Medulla oblongata (tissue), 1 donor: Measurements from ENCODE around the gene MBL2.

Source experiments
- DNase-seq: peaks from one replicate; pipeline ENCODE4 v3.0.0-alpha.2; 2015; ENCODE audit errors: extremely low spot score

Gene MBL2

DNA sequence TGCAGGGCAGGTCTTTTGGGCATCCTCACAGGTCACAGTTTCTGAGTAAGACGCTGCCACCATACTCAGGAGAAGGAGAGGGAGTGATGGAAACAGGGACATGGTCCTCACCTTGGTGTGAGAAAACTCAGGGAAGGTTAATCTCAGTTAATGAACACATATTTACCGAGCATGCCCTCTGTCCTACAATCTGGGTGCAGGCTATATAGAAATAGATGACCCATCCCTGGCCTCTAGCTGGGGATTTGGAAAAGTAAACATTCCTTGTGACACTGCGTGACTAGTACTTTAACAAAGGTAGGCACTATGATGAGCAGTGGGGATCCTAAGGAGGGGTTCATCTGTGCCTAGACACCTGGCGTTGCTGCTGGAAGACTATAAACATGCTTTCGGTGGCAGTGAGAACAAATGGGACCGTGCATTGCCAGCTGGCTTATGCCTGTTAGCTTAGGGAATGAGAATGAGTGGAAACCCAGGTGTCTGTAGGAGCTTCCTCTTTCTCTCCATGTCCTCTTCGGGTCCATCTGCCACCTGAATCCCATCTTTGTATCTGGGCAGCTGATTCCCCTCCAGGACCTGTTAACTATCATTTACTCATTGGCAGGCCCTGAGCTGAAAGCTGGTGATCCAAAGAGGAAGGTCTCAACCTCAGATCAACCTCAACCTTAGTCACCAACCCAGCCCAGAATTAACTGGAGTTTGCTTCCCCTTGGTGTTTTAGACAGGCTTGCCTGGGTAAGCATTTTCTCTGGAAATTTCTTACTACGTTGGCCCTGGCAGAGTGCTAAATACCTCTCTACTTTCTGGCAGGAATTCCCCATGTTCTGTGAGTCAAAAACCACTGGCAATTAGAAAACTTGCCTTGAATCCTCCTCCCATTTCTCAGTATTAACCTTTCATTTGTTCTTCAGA, 794 bp downstream of the MBL2 start:
- no peak for DNase-seq

DNA sequence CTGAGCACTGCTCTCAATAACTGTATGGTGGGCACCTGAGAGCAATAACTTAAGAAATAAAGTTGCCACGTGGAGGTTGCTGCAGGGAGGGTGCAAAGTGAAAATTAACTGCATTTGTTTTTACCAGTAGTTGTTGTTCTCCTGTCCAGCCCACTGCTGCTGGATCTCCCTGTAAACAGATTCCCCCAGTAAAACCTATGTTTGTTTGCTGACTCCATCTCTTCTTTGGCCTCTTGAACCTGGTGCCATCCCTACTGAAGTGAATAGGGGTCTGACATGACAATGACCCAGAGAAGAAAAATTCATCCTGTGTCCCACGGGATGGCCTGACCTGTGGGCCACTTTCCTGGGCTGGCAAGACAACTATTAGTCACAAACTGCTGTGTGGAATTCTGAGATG, 1.7 kb downstream of the MBL2 start:
- no peak for DNase-seq

DNA sequence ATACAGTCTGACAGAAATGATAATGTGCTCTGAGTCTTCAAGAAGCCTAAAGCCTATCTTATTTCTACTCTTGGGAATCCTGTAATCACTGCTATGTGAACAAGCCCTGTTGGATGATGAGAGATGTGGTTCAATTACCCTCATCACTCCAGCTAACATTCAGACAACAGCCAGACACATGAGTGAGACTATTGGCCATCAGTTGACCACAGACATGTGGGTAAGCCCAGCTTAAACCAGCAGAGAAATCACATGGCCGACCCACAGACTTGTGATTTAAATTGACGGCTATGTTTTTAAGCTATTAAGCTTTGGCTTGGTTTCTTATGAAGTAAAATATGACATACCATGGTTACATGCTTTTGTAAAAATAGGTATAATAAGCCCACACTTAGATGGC, 2.6 kb downstream of the MBL2 start:
- no peak for DNase-seq

DNA sequence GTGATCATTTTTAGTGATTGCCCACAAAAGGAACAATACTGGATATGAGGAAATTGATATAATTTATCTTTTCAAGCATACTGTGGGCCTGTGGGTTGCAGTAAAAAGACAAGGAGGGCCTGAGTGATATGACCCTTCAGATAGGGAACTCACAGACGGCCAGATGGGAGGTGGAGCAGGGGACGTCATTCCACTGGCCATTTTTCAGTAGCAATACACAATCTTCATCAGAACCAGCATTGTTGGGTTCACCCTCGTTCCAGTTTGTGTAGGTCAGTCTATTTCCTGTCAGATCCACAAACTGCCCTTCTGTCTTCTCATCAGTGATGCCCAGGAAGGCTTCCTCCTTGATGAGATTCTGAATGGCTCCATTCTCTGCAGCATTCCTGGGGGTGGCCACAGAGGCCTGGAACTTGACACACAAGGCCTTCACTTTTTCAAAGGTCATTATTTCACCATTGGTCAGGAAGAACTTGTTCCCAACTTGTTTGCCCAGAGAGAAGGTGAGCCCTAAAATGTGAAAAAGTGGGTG, 4.5 kb downstream of the MBL2 start:
- no peak for DNase-seq

DNA sequence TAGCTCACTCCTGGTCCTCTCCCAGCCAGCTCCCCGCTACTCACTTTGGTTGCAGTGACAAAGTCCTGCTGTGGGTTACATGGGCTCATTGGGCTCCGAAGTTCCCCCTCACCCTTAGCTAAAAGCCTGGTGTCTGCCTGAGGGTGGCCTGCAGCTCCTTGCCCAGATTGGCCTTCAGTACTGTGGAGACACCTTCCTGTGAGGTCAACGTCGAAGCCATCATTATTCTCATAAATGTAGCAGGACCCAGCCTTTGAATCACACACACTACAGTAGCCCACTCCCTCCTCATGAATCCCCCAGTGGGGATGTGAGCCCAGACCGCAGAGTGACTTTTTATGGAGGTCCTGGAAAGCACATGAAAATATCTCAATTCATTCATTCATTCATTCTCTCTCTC, 10.5 kb downstream of the MBL2 start:
- DNase-seq = no peak

DNA sequence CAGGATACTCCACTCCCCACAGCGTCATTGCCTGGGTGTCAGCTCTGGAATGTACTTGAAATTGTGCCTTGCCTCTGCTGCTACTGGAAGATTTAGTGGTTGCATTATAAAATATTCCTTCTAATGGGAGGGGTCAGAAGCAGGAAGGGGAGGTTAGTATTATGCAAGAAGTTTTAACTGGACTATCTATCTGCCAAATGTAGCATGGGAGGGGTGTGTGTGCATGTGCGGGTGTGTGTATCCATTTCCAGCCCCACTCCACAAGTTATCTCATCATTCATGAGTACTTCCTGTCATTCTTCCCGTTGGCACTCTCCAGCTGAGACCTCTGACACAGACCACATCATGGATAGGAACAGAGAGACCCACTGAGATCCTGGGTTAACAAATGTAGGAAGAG, 13.4 kb downstream of the MBL2 start:
- DNase-seq = no peak

DNA sequence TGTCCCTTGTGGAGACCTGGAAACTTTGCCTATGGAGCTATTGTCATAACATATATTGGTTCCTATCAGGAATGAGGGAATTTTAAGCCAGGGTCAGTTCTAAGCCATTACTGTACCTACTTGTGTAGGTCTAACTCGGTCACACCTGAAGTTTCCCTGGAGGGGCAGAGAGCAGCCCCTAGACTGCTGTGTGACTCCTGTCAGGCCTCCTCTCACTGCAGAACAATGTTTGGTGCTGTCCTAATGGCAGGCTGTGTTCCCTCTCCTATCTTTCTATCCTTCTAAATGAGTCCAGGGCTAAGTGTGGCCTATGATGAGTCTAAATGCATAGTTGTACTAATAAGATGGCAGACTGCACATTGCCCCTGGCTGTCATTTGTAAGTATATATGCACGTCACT, 14.2 kb downstream of the MBL2 start:
- no peak for DNase-seq

DNA sequence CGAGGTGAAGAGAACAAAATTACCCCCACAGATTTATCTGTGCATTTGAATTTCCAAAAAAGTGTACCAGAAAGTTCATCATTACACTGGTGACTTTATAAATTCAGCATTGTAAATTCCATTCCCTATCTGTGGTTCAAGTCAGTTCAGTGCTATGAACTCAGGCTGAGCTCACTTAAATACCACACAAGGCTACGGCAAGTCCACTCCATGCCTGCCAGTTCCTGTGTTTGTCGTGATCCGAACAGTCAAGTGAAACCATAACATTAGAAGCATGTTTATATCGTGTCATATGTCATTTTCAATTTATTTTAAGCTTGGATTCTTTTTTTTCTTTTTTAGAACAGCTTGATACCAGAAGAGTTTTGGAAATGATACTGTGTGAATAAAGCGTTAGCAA, 14.8 kb downstream of the MBL2 start:
- no peak for DNase-seq

DNA sequence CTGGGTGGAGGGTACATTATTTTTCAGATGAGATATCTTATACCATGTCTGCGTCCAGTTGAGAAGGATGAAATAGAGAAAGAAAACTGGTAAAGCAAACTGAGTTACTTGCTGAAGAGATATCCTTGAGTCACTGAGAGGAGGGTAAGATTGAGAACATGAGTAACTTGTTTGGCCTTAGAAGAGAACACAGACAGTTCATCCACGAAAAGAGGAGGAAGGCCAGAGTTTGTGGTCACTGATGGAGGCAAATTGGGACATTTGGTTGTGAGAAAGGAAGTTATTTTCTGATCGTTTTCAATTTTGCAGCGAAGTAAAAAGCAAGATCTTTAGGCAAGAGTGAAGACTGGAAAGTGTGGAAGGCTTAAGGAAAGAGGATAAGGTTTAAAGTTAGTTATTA, 15.6 kb downstream of the MBL2 start:
- peak; percentile 16 for DNase-seq

DNA sequence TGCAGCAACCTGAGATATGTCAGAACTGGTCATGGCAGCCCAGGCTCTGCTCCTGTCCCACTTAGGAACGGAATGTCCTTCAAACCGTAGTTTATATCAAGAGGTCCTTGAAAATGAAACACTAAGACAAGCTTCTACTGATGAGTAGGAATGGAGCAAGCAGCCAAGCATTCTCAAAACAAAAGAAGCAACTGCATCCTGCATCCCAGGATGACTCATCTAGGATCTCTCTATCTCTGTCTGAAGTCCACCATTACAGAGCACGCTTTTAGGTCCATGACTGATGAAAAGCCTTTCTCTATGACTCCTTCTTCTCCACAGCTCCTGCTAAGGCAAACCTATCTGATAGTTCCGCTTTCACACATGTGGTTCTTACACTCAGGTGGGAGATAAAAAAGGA, 16.3 kb downstream of the MBL2 start:
- DNase-seq = no peak

DNA sequence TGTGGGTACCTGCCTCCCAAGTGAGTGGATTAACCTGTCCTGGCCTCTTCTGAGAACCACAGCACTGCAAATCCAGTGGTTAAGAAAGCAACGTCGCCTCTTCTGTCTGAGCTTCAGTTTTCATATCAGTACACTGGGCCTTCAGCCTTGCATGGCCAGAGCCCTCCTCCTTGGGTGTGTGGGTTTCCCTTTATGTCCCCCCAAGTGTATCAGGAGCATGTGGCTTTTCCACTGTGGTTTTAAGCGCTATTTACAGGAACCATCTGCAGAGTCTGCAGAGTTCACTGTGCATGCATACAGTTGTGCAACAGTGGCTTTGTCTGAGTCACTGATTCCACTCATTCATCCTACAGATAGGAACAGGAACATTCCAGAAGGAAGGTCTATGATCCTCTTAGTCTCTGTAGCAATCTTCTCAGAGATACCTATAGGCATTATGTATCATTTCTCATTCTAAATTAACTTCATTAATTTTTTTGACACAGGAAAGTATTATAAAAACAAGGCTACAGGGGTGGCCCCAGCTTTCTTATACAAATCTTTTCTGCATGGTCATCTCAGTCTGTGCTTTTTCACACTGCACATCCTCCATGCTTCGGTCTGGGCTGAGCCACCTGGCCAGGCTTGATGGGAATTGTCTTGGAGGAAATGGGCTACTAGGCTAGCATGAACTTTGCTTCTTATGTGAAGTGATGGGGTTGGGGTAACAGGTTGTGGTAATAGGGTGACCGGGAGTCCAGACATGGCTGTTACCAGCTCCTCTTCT, 17.1 kb downstream of the MBL2 start:
- DNase-seq = peak; percentile 87

DNA sequence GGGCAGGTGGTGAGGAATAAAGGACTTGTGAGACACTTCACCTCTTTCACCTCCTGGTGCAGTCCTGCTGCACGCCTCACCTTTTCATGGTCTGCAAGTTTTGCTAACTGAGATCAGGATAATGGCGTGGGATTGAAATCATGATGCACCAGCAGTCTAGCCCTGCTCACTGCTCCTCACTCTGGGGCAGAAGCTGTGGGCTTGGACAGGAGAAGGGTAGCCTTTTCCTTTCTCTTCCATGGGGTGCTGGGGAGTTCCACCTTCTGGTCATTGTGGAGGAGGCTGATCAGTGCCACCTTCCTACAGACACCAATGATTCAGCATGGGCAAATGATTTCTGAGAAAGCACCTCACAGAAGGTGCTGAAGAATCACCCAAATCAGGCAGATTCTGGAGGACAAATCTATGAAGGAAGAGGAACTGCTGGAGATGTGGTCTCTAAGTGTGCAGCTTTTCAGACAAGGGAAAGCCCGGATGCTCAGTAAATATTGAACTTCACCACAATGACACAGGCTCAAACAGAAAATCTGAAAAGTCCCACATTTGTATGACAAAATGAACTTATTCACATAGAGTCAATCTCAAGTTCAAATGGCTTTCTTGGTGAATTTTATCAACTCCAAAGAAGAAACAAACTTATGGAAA, 19.7 kb downstream of the MBL2 start:
- DNase-seq = peak; percentile 26

DNA sequence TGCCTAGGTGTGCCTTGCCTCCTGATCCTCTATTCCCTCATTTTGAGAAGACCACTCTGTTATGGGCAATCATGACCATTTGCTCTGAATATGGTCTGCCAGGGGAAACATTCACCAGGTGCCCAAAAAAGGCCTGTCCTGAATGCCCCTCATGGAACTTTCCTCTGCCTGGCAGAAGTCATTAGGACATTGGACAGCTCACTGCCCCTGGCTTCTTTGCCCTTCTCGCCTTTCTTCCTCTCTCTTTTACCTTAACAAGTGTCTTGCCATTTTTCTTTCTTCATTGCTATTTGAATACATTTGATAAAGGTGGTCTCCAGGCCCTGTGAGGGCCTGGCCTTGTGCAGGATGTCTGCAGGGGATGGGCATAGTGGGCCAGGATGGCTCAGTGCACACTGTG, 20.3 kb downstream of the MBL2 start:
- DNase-seq = no peak

DNA sequence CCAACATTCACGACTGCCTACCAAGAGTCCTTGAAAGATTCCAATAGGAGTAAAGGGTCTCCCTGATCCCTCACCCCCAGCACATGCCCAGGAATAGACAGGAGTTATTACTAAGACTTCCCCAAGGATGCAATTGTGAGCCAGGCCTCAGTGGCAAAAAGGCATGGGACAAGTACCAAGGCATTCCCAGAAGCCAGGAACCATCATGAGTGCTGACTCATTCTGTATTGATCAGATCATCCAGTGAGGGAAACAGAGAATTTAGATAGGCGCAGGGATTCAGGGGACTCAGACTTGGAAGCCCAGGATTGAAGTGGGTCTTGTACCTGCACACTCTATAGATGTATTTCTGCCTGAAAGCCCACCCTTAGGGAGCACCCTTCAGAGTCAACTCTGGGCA, 21.2 kb downstream of the MBL2 start:
- DNase-seq = no peak

DNA sequence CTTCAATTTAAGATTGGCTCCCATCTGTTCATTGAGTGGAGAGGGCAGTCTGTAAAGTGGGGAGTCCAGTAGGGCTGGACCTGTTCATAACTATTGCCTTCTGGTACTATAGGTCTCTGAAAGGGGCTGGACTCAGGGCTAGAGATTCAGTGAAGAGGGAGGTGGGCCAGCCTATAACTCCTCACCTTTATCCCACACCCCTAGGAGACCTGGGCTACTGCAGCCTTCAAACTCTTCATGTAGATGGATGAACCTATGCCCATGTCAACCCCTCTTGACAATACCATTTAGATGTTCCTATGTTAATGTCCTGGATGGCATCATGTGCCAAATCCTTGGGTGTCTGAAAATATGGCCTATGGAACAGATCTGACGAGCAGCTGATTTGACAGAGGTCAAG, 22.0 kb downstream of the MBL2 start:
- DNase-seq = no peak

DNA sequence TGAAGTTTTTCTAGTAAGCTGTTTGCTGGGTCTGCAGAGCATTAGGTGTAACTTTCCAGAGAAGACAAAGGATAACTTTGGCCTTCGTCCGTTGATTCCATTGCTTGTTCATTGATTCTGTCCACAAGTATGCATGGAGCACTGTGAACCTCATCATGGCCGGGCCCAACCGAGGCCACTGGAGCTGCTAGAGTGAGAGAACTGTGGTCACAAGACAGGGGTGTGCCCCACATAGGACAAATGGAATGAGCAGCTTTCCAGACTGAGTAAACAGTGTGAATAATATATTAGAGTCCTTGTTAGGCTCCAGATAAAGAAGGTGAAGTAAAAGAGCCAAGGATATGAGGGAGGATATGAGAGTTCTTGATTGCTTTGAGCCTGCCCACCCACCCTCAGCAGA, 24.9 kb downstream of the MBL2 start:
- DNase-seq = no peak

DNA sequence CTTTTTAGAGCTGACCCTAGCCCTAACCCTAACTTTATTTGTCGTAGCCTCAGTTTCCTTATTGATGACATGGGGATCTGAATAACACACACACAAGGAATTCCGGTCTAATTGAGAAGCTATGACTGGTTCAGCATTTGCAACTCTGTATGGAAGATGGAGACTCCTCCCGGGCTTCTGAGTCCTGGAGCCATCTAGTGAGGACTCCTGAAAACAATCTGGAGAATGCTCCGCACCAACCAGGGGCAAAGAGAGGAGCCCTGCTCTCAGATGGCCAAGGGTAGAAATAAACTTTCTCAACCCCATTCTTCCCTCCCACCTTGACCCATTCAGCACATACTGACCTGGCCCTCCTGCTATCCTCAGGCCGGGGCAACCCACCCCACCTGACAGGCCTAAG, 26.4 kb downstream of the MBL2 start:
- DNase-seq = no peak

DNA sequence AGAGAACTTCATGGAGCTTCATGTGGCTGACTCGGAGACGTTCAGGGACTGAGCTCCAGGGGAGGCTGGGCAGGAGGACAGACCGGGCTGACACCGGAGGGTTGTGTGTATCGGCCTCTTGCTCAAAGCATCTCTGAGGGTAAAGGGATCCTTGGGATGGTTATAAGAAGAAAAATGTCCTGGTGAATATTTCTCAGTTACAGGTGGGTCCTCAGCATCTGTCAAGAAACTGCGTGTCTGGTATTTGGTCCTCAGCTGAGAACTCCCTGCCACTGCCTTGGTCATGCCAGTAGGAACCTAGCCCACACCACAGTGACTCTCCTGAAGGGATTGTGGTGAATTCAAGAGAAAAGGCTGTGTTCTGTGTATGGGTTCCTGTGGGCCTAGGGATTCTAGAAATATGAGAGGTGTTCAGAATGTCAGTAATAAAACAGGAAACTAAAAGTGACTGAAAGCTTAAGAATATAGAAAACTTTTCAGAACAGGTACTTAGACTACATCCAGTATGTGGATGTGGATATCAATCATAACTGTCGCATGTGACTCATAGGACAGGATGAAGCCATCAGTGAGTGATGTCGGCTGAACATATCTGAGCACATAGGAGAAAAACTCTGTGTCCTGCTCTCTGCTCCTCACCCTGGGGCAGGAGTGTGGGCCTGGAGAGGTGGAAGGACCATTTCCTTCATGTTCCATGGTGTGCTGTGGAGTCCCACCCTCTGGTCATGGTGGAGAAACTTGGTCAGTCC, 28.4 kb downstream of the MBL2 start:
- DNase-seq = no peak

DNA sequence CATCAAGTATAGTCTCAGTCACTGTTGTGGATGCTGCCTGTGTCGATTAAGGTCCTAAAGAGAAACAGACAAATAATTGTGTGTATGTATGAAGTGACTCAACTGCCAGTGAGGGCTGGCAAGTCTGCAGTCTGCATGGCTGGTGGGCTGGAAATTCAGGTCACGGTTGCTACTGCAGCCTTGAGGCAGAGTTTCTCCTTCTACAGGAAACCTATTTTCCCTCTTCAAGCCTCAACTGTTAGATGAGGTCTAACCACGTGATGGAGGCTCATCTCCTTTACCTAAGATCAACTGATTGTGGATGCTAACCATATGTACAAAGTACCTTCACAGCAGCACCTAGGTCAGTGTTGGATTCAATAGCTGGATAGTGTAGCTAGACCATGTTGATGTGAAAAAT, 29.9 kb downstream of the MBL2 start:
- no peak for DNase-seq

DNA sequence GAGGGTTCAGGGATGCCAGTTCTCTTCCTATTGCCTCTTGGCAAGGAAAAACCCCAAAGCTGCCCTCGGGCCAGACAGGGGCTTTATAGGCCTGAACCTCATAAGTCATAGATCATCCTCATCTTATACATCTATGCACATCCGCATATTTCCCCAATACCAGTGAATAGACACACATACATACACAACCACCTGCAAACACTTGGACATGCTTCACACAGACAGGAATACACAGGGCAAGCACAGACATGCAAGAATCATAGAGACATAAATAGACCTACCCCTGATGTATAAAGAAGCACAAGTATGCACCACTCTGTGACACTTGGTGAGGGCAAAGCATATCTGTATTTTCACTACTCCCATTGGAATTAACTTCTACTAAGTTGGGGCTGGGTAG, 30.7 kb downstream of the MBL2 start:
- no peak for DNase-seq

DNA sequence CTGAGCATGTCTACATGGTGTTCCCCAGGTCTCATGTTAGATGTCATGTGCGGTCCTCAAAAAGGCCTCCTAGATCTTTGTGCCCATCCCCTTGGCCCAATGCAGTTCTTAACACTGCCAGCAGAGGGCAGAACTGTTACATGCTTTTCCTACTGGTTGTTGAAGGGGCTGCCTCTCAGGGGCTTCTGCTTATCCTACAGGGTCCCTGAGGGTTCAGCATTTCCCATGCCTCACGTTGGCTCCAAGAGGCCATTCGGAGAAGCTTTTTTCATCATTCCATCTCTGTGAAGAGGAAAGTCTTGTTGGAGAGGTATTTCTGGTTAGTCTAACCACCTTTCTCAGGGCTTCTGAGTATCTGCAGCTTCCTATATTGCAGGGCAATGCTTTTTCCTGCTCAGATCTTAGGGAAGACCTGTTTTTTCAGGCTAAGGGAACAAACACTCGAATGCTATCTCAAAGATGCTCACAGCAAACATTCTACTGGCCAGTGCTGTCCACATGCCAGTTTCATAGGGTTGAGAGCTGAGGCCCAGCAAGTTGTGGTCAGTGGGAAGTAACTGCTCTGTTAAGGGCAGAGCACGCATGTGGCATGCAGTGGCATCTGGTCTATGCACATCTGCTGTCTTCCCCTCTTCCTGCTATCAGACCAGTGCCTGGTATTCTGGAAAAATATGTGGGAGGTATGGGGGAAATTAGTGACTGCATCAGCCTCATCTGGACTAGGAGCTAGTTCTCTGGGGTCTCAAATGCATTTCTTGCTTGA, 31.5 kb downstream of the MBL2 start:
- peak; percentile 57 for DNase-seq
